ENCODE results near the gene CLCN5. TPM values are rescaled to one million over a fixed set of nuclear protein-coding genes. Genes with fewer than 3 reads are reported as not detected.

The CLCN5 gene
- total RNA-seq, 1 experiment from 2014 or later: 23.6 TPM

GRCh38 chrX:50075630-50076339, 153.4 kb downstream of the CLCN5 start:
- BruUV-seq (replicated peaks): no TSS peak
- Histone ChIP-seq H3K4me1 (ENCODE audit: control insufficient read depth, insufficient read depth, low read length) (no peaks in the 10 kb centered on the region), H3K27me3 (ENCODE audit: control insufficient read depth, insufficient read depth, low read length) (no peaks in the 10 kb centered on the region), H3K9me3 (ENCODE audit: control insufficient read depth, insufficient read depth, low read depth, low read length) (no peaks in the 10 kb centered on the region), H3K27ac (ENCODE audit: low read length) (no peak overlapping the region), H3K4me3 (ENCODE audit: low read depth in 2 of 2, low read length in 2 of 2) (no peak overlapping the region), H3K36me3 (ENCODE audit: control insufficient read depth, insufficient read depth, low read length) (no peaks in the 10 kb centered on the region; the same call in 1 of the 2 replicates)
- TF ChIP-seq CTCF (IDR thresholded peaks at IDR 0.05) (no peak), POLR2AphosphoS5 (IDR thresholded peaks at IDR 0.05; ENCODE audit: low read depth, low read length) (no peak), TCF7L2 (IDR thresholded peaks at IDR 0.05; ENCODE audit: low read depth, low read length) (no peak), SIN3A (IDR thresholded peaks at IDR 0.05; ENCODE audit: borderline replicate concordance, insufficient read depth, low read depth, low read length) (no peak), REST (IDR thresholded peaks at IDR 0.05; ENCODE audit: insufficient read depth in 1 of 2, low read depth in 2 of 2, low read length in 1 of 2) (no peak)
- ATAC-seq (no peak), DNase-seq (ENCODE audit: low read depth, low spot score) (no peak)
- in situ Hi-C loops (cut with HindIII; ENCODE audit: low pct_unique_long_range_greater_than_20kb, low sequenced_read_pairs) (no loop called here), intact Hi-C loops (cut with micrococcal nuclease; ENCODE audit: unreplicated experiment) (no loop called here)
- POLR2A ChIA-PET: no interaction called here
- CTCF ChIA-PET: no interaction called here

- H3K4me3 ChIP-seq (ENCODE audit: low read depth in 2 of 2, low read length in 2 of 2): no peak overlapping the region
- H3K9me3 ChIP-seq (ENCODE audit: control insufficient read depth, insufficient read depth, low read depth, low read length): no peaks in the 10 kb centered on the region
- no peaks in the 10 kb centered on the region for H3K36me3 ChIP-seq (ENCODE audit: control insufficient read depth, insufficient read depth, low read length)
- intact Hi-C loops (cut with micrococcal nuclease; ENCODE audit: unreplicated experiment) (no loop called here), in situ Hi-C loops (cut with HindIII; ENCODE audit: low pct_unique_long_range_greater_than_20kb, low sequenced_read_pairs) (no loop called here)
- TF ChIP-seq REST (IDR thresholded peaks at IDR 0.05; ENCODE audit: insufficient read depth in 1 of 2, low read depth in 2 of 2, low read length in 1 of 2) (no peak), CTCF (IDR thresholded peaks at IDR 0.05) (peak; percentile 60)
- POLR2A ChIA-PET: no interaction called here
- no peaks in the 10 kb centered on the region for H3K27me3 ChIP-seq (ENCODE audit: control insufficient read depth, insufficient read depth, low read length)
- no TSS peak for BruUV-seq (replicated peaks)
- CTCF ChIA-PET: no interaction called here
- H3K4me1 ChIP-seq (ENCODE audit: control insufficient read depth, insufficient read depth, low read length): no peaks in the 10 kb centered on the region
- no peak overlapping the region for H3K27ac ChIP-seq (ENCODE audit: low read length)
- DNase-seq (ENCODE audit: low read depth, low spot score): no peak
- peak; percentile 72; the same call in 1 of the 2 replicates for ATAC-seq
Measured at GRCh38 chrX:50081282-50081889, 159.0 kb downstream of the CLCN5 start.
